ENCODE results near the gene SIGMAR1. TPM values are rescaled to one million over a fixed set of nuclear protein-coding genes. Genes with fewer than 3 reads are reported as not detected.

The SIGMAR1 gene
- total and polyA plus RNA-seq, 2 of the 4 experiments (the other 2 are of a cell fraction) = 44.6 to 88.9 TPM

GRCh38 chr9:34606905-34607304 lies 30.7 kb downstream of the SIGMAR1 start:
- H3K4ac ChIP-seq (ENCODE audit: low read depth, low read length) = no peak overlapping the region
- peaks cover 6% of the 10 kb centered on the region; the same call in 1 of the 2 replicates for H3K4me1 ChIP-seq (ENCODE audit: control insufficient read depth, insufficient read depth, low read length)
- H3K56ac ChIP-seq (ENCODE audit: extremely low read depth, insufficient read depth, low read length) = no peak overlapping the region
- H3K9me3 ChIP-seq (ENCODE audit: control insufficient read depth, insufficient read depth, low read length) = no peaks in the 10 kb centered on the region
- H2BK20ac ChIP-seq (ENCODE audit: low read depth, low read length) = no peak overlapping the region
- no peak overlapping the region for H3K27ac ChIP-seq (ENCODE audit: insufficient read depth, low read length)
- peaks cover 8 to 15% of the 10 kb centered on the region in 2 experiments; a peak in 3 of 4 replicates for H3K79me1 ChIP-seq (ENCODE audit: low read depth in 1 of 2, low read length in 2 of 2)
- no peak overlapping the region for H3K9ac ChIP-seq (ENCODE audit: low read depth, low read length)
- H3K27me3 ChIP-seq (ENCODE audit: control insufficient read depth, insufficient read depth, low read length) = peaks cover 25% of the 10 kb centered on the region
- no peak overlapping the region for H2BK15ac ChIP-seq (ENCODE audit: low read depth, low read length)
- ATAC-seq (ENCODE audit: low read depth) (no peak), DNase-seq (no peak)
- H2BK5ac ChIP-seq (ENCODE audit: low read depth, low read length, poor library complexity, severe bottlenecking) = no peak overlapping the region
- no peak overlapping the region for H2BK120ac ChIP-seq (ENCODE audit: low read depth, low read length)
- CTCF ChIA-PET = no interaction called here
- no peak overlapping the region for H2AFZ ChIP-seq (replicated peaks; ENCODE audit: low read length, poor library complexity)
- no peak for TF ChIP-seq SMC3 (IDR thresholded peaks at IDR 0.05; ENCODE audit: low read depth, low read length)
- TF ChIP-seq BHLHE40 (IDR thresholded peaks at IDR 0.05; ENCODE audit: low read depth, low read length) = no peak
- no peak for TF ChIP-seq CHD1 (IDR thresholded peaks at IDR 0.05; ENCODE audit: low read depth, low read length)
- TF ChIP-seq MAFK (IDR thresholded peaks at IDR 0.05; ENCODE audit: low read depth, low read length) = no peak
- TF ChIP-seq CTCF (conservative IDR thresholded peaks at IDR 0.05; ENCODE audit: low read depth, low read length) = no peak
- TF ChIP-seq ELK1 (IDR thresholded peaks at IDR 0.05; ENCODE audit: borderline replicate concordance, low read depth, low read length) = no peak
- no peak for TF ChIP-seq POLR2A (IDR thresholded peaks at IDR 0.05; ENCODE audit: low read depth, low read length)
- TF ChIP-seq, protein P1, sequence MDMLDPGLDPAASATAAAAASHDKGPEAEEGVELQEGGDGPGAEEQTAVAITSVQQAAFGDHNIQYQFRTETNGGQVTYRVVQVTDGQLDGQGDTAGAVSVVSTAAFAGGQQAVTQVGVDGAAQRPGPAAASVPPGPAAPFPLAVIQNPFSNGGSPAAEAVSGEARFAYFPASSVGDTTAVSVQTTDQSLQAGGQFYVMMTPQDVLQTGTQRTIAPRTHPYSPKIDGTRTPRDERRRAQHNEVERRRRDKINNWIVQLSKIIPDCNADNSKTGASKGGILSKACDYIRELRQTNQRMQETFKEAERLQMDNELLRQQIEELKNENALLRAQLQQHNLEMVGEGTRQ (IDR thresholded peaks at IDR 0.05; ENCODE audit: low read depth, low read length) = no peak
- TF ChIP-seq MXI1 (IDR thresholded peaks at IDR 0.05; ENCODE audit: borderline replicate concordance, low read depth, low read length) = no peak
- TF ChIP-seq CEBPB (IDR thresholded peaks at IDR 0.05; ENCODE audit: low read depth, low read length) = no peak
- BruUV-seq (replicated peaks) = no TSS peak
- no peak overlapping the region for H3K4me3 ChIP-seq (ENCODE audit: insufficient read depth, low read depth, low read length)
- no peak overlapping the region for H3K4me2 ChIP-seq (ENCODE audit: low read depth, low read length)
- H3K23ac ChIP-seq (ENCODE audit: low read depth, low read length) = no peak overlapping the region
- no peak overlapping the region for H4K91ac ChIP-seq (ENCODE audit: insufficient read depth, low read depth, low read length)
- H4K5ac ChIP-seq (ENCODE audit: low read depth, low read length) = no peak overlapping the region
- WGBS, 2 experiments (ENCODE audit: extremely low coverage in 2 of 2, insufficient read length in 1 of 2) = 100% methylated on average over 1 of the region's 3 CpGs; no CpG with 5 or more reads in 1 of the 2 experiments
- H2AK9ac ChIP-seq (replicated peaks; ENCODE audit: low read depth, low read length, poor library complexity) = no peak overlapping the region
- H4K20me1 ChIP-seq (ENCODE audit: insufficient read depth, low read length) = peaks cover 5% of the 10 kb centered on the region; the same call in 1 of the 2 replicates
- peaks cover 3% of the 10 kb centered on the region; the same call in 1 of the 2 replicates for H3K36me3 ChIP-seq (ENCODE audit: control insufficient read depth, insufficient read depth, low read length)
- H2AK5ac ChIP-seq (ENCODE audit: low read depth, low read length) = no peak overlapping the region
- H4K8ac ChIP-seq (ENCODE audit: low read depth in 2 of 2, low read length in 2 of 2) = no peak overlapping the region
- in situ Hi-C loops (cut with MboI; ENCODE audit: low sequenced_read_pairs) = loop anchor here (10.0 kb wide), 1 partner anchor 172 kb away; no protein-coding TSS in a partner anchor
- dilution Hi-C loops (cut with HindIII; ENCODE audit: low sequenced_read_pairs, unreplicated experiment) = no loop called here
- peaks cover 12% of the 10 kb centered on the region for H3K9me1 ChIP-seq (ENCODE audit: insufficient read depth, low read length)
- H3K18ac ChIP-seq (ENCODE audit: low read depth, low read length) = no peak overlapping the region
- H3K14ac ChIP-seq (replicated peaks; ENCODE audit: low read depth, low read length) = no peak overlapping the region
- POLR2A ChIA-PET (ENCODE audit: unreplicated experiment) = no interaction called here
- intact Hi-C loops (cut with micrococcal nuclease) = no loop called here

Measured in IMR-90 (cell line).